Measurements from ENCODE around the gene TSEN2. TPM values are rescaled to one million over a fixed set of nuclear protein-coding genes. Genes with fewer than 3 reads are reported as not detected.

TSEN2 gene
- total RNA-seq, 1 donor from 2014 or later: 21.3 TPM

GRCh38 chr3:12579905-12580304 lies 95.6 kb downstream of the TSEN2 start:
- DNase-seq (ENCODE audit: low read depth) (no peak), FAIRE-seq (no peak)
- TF ChIP-seq, protein P1, sequence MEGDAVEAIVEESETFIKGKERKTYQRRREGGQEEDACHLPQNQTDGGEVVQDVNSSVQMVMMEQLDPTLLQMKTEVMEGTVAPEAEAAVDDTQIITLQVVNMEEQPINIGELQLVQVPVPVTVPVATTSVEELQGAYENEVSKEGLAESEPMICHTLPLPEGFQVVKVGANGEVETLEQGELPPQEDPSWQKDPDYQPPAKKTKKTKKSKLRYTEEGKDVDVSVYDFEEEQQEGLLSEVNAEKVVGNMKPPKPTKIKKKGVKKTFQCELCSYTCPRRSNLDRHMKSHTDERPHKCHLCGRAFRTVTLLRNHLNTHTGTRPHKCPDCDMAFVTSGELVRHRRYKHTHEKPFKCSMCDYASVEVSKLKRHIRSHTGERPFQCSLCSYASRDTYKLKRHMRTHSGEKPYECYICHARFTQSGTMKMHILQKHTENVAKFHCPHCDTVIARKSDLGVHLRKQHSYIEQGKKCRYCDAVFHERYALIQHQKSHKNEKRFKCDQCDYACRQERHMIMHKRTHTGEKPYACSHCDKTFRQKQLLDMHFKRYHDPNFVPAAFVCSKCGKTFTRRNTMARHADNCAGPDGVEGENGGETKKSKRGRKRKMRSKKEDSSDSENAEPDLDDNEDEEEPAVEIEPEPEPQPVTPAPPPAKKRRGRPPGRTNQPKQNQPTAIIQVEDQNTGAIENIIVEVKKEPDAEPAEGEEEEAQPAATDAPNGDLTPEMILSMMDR (IDR thresholded peaks at IDR 0.05; ENCODE audit: insufficient read depth, low read length, severe bottlenecking): no peak
- peaks cover 24% of the 10 kb centered on the region for H3K36me3 ChIP-seq (ENCODE audit: control insufficient read depth, insufficient read depth, low read length)
- H3K27me3 ChIP-seq (ENCODE audit: control insufficient read depth, insufficient read depth, low read length): no peaks in the 10 kb centered on the region
- H3K4me3 ChIP-seq (ENCODE audit: low read depth, low read length): no peak overlapping the region

- DNase-seq (ENCODE audit: low read depth) (no peak), FAIRE-seq (no peak)
- TF ChIP-seq, protein P1 (IDR thresholded peaks at IDR 0.05; ENCODE audit: insufficient read depth, low read length, severe bottlenecking): no peak
- H3K4me3 ChIP-seq (ENCODE audit: low read depth, low read length): no peak overlapping the region
- H3K36me3 ChIP-seq (ENCODE audit: control insufficient read depth, insufficient read depth, low read length): peaks cover 26% of the 10 kb centered on the region
- H3K27me3 ChIP-seq (ENCODE audit: control insufficient read depth, insufficient read depth, low read length): no peaks in the 10 kb centered on the region
Measured at GRCh38 chr3:12582730-12583129, 98.5 kb downstream of the TSEN2 start.

Other genes with a start within 250 kb of the TSEN2 start
- gene PPARG, start 195.4 kb upstream of the TSEN2 start, total RNA-seq: 12.7 and 14.5 TPM in 2 replicates
- 2.1 and 3.7 TPM in 2 replicates for gene MKRN2OS, start 61.0 kb downstream of the TSEN2 start, total RNA-seq
- gene MKRN2, start 72.6 kb downstream of the TSEN2 start, total RNA-seq: 21.3 and 22.9 TPM in 2 replicates
- gene RAF1, start 179.6 kb downstream of the TSEN2 start, total RNA-seq: 83.5 and 95.2 TPM in 2 replicates

All from bronchial epithelial cell (primary cell).